ENCODE measurements around the gene GRIK1. TPM values are rescaled to one million over a fixed set of nuclear protein-coding genes. Genes with fewer than 3 reads are reported as not detected.

Gene GRIK1
- polyA plus RNA-seq, 3 donors, result not detected

DNA sequence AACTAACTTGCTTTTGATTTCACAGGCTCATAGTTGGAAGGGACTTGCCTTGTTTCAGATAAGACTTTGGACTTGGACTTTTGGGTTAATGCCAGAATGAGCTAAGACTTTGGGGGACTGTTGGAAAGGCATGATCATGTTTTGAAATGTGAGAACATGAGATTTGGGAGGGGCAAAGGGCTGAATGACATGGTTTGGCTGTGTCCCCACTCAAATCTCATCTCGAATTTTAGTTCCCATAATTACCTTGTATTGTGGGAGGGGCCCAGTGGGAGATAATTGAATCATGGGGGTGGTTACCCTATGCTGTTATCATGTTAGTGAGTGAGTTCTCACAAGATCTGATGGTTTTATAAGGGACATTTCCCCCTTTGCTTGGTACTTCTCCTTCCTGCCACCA lies 222.1 kb downstream of the GRIK1 start:
- no peak overlapping the region for H3K27ac ChIP-seq (ENCODE audit: low read depth in 1 of 2, low read length in 2 of 2)
- Mint-ChIP-seq H3K9me3 (peaks cover 18 to 31% (median 23%) of the 10 kb centered on the region in 7 donors), H3K4me1 (no peaks in the 10 kb centered on the region), H3K27me3 (ENCODE audit: low read depth in 3 of 3) (peaks cover 2 to 3% (median 2%) of the 10 kb centered on the region in 3 donors), H3K27ac (no peak overlapping the region), H3K36me3 (no peaks in the 10 kb centered on the region), H3K4me3 (no peak overlapping the region)
- no peaks in the 10 kb centered on the region for H3K36me3 ChIP-seq (replicated peaks in 1 of 2; ENCODE audit: control insufficient read depth in 1 of 2, insufficient read depth in 2 of 2, low read length in 2 of 2)
- peaks cover 24 to 30% of the 10 kb centered on the region in 2 donors for H3K9me3 ChIP-seq (replicated peaks in 1 of 2; ENCODE audit: control insufficient read depth in 1 of 2, insufficient read depth in 1 of 2, low read length in 2 of 2)
- H3K27me3 ChIP-seq (ENCODE audit: control insufficient read depth in 2 of 2, insufficient read depth in 2 of 2, low read length in 2 of 2), result no peaks in the 10 kb centered on the region
- no peak overlapping the region for H3K4me3 ChIP-seq (replicated peaks in 1 of 3; ENCODE audit: low read depth in 2 of 3, low read length in 3 of 3)
- H2AFZ ChIP-seq (ENCODE audit: insufficient read depth, low read depth, low read length, poor library complexity, severe bottlenecking), result no peak overlapping the region
- intact Hi-C loops (cut with micrococcal nuclease), result no loop called here
- no CpG with 5 or more reads among the region's 1 CpG for WGBS (ENCODE audit: insufficient coverage)
- no peak overlapping the region for H3K4me2 ChIP-seq (replicated peaks; ENCODE audit: extremely low read depth, low read length, poor library complexity, severe bottlenecking)
- no peak overlapping the region for H3K9ac ChIP-seq (ENCODE audit: insufficient read depth, low read length, poor library complexity, severe bottlenecking)
- no peak for DNase-seq
- H4K20me1 ChIP-seq (ENCODE audit: insufficient read depth, low read length), result no peaks in the 10 kb centered on the region
- H3K79me2 ChIP-seq (ENCODE audit: insufficient read depth, low read length), result no peaks in the 10 kb centered on the region
- TF ChIP-seq, protein P1, sequence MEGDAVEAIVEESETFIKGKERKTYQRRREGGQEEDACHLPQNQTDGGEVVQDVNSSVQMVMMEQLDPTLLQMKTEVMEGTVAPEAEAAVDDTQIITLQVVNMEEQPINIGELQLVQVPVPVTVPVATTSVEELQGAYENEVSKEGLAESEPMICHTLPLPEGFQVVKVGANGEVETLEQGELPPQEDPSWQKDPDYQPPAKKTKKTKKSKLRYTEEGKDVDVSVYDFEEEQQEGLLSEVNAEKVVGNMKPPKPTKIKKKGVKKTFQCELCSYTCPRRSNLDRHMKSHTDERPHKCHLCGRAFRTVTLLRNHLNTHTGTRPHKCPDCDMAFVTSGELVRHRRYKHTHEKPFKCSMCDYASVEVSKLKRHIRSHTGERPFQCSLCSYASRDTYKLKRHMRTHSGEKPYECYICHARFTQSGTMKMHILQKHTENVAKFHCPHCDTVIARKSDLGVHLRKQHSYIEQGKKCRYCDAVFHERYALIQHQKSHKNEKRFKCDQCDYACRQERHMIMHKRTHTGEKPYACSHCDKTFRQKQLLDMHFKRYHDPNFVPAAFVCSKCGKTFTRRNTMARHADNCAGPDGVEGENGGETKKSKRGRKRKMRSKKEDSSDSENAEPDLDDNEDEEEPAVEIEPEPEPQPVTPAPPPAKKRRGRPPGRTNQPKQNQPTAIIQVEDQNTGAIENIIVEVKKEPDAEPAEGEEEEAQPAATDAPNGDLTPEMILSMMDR (IDR thresholded peaks at IDR 0.05), result no peak
- H3K4me1 ChIP-seq (ENCODE audit: control insufficient read depth in 1 of 2, insufficient read depth in 2 of 2, low read length in 2 of 2), result no peaks in the 10 kb centered on the region

DNA sequence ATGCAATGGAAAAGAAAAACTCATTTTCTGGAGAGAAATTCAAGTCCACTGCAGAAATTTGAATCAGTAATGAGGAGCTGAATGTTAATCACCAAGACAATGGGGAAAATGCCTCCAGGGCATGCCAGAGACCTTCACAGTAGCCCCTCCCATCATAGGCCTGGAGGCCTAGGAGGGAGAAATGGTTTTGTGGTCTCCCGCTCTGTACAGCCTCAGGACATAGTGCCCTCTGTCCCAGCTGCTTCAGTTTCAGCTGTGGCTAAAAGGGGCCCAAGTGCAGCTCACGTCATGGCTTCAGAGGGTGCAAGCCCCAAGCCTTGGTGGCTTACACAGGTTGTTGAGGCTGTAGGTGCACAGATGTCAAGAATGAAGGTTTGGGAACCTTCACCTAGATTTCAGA lies 223.0 kb downstream of the GRIK1 start:
- no peak overlapping the region for H3K9ac ChIP-seq (ENCODE audit: insufficient read depth, low read length, poor library complexity, severe bottlenecking)
- H3K27ac ChIP-seq (ENCODE audit: low read depth in 1 of 2, low read length in 2 of 2), result no peak overlapping the region
- Mint-ChIP-seq H3K9me3 (peaks cover 18 to 31% (median 23%) of the 10 kb centered on the region in 7 donors), H3K4me1 (no peaks in the 10 kb centered on the region), H3K4me3 (no peak overlapping the region), H3K27me3 (ENCODE audit: low read depth in 3 of 3) (peaks cover 0 to 3% (median 2%) of the 10 kb centered on the region in 3 donors), H3K36me3 (no peaks in the 10 kb centered on the region), H3K27ac (no peak overlapping the region)
- no peak overlapping the region for H2AFZ ChIP-seq (ENCODE audit: insufficient read depth, low read depth, low read length, poor library complexity, severe bottlenecking)
- no peaks in the 10 kb centered on the region for H3K27me3 ChIP-seq (ENCODE audit: control insufficient read depth in 2 of 2, insufficient read depth in 2 of 2, low read length in 2 of 2)
- no peak overlapping the region for H3K4me3 ChIP-seq (replicated peaks in 1 of 3; ENCODE audit: low read depth in 2 of 3, low read length in 3 of 3)
- no peak overlapping the region for H3K4me2 ChIP-seq (replicated peaks; ENCODE audit: extremely low read depth, low read length, poor library complexity, severe bottlenecking)
- H3K79me2 ChIP-seq (ENCODE audit: insufficient read depth, low read length), result no peaks in the 10 kb centered on the region
- intact Hi-C loops (cut with micrococcal nuclease), result no loop called here
- H4K20me1 ChIP-seq (ENCODE audit: insufficient read depth, low read length), result no peaks in the 10 kb centered on the region
- H3K9me3 ChIP-seq (replicated peaks in 1 of 2; ENCODE audit: control insufficient read depth in 1 of 2, insufficient read depth in 1 of 2, low read length in 2 of 2), result peaks cover 24 to 30% of the 10 kb centered on the region in 2 donors
- no peaks in the 10 kb centered on the region for H3K36me3 ChIP-seq (replicated peaks in 1 of 2; ENCODE audit: control insufficient read depth in 1 of 2, insufficient read depth in 2 of 2, low read length in 2 of 2)
- H3K4me1 ChIP-seq (ENCODE audit: control insufficient read depth in 1 of 2, insufficient read depth in 2 of 2, low read length in 2 of 2), result no peaks in the 10 kb centered on the region
- TF ChIP-seq, protein P1 (IDR thresholded peaks at IDR 0.05), result no peak
- 95% methylated on average over 2 of the region's 2 CpGs for WGBS (ENCODE audit: insufficient coverage)
- no peak for DNase-seq
